ENCODE measurements around the gene PIANP. TPM values are rescaled to one million over a fixed set of nuclear protein-coding genes. Genes with fewer than 3 reads are reported as not detected.

The PIANP gene
- total RNA-seq, 2 donors from 2014 or later, result 3.1 TPM; not detected in 1

DNA sequence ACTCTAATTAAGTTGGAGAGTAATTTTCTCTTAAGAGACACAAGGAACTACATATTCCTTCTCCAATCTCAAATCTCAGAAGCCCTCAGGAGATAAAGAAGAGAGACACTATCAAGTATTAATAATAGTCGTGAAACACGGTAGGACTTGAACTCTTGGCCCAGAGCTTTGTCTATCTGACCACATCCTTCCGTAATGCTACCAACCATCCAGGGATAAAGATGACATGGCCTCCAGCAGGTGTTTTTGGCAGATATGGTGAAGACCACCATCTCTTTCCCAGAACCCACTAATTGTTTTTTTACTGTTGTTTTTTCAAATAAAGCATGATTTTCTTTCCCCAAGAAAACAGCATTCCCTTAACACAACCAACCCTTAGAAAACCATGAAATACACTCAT is 14.8 kb downstream of the PIANP start:
- Histone ChIP-seq H3K27ac (no peak overlapping the region), H3K36me3 (peaks cover 0 to 3% of the 10 kb centered on the region in 2 donors), H3K27me3 (replicated peaks; ENCODE audit: insufficient read depth) (no peaks in the 10 kb centered on the region), H3K4me1 (replicated peaks) (no peaks in the 10 kb centered on the region), H3K9me3 (no peaks in the 10 kb centered on the region), H3K4me3 (no peak overlapping the region)
- WGBS, result 77% methylated on average over 3 of the region's 3 CpGs
- intact Hi-C loops (cut with DNase I), result loop anchor here (5.0 kb wide), 1 partner anchor 69 kb away; no protein-coding TSS in a partner anchor
- TF ChIP-seq CTCF (IDR thresholded peaks at IDR 0.05) (no peak), POLR2A (IDR thresholded peaks at IDR 0.05) (no peak), POLR2AphosphoS5 (IDR thresholded peaks at IDR 0.05) (no peak)
- no peak for DNase-seq (ENCODE audit: low spot score)

GRCh38 chr12:6684609-6685008 is 16.0 kb downstream of the PIANP start:
- peaks cover 3 to 4% of the 10 kb centered on the region in 2 donors for H3K36me3 ChIP-seq
- no peak for DNase-seq (ENCODE audit: low spot score)
- 56% methylated on average over 6 of the region's 6 CpGs for WGBS
- intact Hi-C loops (cut with DNase I), result loop anchor here (5.0 kb wide), 1 partner anchor 67 kb away; no protein-coding TSS in a partner anchor
- no peaks in the 10 kb centered on the region for H3K27me3 ChIP-seq (replicated peaks; ENCODE audit: insufficient read depth)
- no peaks in the 10 kb centered on the region for H3K4me1 ChIP-seq (replicated peaks)
- no peak for TF ChIP-seq POLR2AphosphoS5 (IDR thresholded peaks at IDR 0.05)
- TF ChIP-seq CTCF (IDR thresholded peaks at IDR 0.05), result peak in 1 of 4 experiments; percentile 3
- H3K4me3 ChIP-seq, result no peak overlapping the region
- no peak overlapping the region for H3K27ac ChIP-seq
- H3K9me3 ChIP-seq, result no peaks in the 10 kb centered on the region

DNA sequence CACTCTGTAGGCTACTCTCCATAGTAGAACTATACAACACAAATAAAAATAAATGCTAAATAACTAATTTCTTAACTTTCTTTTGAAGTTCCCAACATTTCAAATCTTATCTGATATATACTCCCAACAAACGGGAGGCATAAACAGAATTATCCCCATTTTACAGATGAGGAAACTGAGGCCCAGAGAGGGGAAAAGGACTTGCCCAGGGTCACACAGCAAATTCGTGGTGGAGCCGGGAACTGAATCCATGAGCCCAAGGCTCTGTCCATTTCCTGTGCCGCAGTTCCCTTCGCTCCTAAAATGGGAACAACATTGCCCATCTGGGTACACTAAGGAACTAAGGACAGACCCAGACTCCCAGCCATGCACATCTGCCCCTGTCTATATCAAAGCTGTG is 23.7 kb downstream of the PIANP start:
- intact Hi-C loops (cut with DNase I), result no loop called here

DNA sequence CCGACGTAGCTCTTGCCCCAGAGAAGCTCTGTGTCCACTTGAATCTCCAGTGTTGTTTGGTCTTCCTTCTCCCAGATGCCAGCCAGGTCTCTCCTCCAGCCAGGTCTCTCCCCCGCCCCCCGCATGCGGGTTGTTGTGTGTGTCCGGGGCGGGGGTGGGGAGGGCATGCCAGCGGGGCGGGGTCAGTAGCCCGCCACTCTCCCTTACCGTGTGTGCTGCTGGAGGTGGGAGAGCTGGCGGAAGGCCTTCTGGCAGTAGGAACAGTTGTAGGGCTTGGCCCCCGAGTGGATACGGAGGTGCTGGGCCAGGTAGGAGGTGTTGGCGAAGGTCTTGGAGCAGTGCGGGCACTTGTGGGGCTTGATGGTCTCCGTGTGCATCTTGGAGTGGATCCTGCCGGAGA is 28.5 kb downstream of the PIANP start:
- Histone ChIP-seq H3K4me3 (no peak overlapping the region), H3K27me3 (replicated peaks; ENCODE audit: insufficient read depth) (no peaks in the 10 kb centered on the region), H3K4me1 (replicated peaks) (no peaks in the 10 kb centered on the region), H3K9me3 (no peaks in the 10 kb centered on the region), H3K27ac (no peak overlapping the region), H3K36me3 (peaks cover 27 to 34% of the 10 kb centered on the region in 2 donors)
- intact Hi-C loops (cut with DNase I), result no loop called here
- DNase-seq (ENCODE audit: low spot score), result no peak
- TF ChIP-seq CTCF (IDR thresholded peaks at IDR 0.05) (no peak), POLR2AphosphoS5 (IDR thresholded peaks at IDR 0.05) (no peak), POLR2A (IDR thresholded peaks at IDR 0.05) (no peak)
- WGBS, result 87% methylated on average over 18 of the region's 18 CpGs

More for the DNA sequence above, 23.7 kb downstream of the PIANP start:
- DNase-seq (ENCODE audit: low spot score), result no peak
- Histone ChIP-seq H3K36me3 (peaks cover 12 to 23% of the 10 kb centered on the region in 2 donors), H3K9me3 (no peaks in the 10 kb centered on the region), H3K4me1 (replicated peaks) (no peaks in the 10 kb centered on the region), H3K27ac (no peak overlapping the region), H3K27me3 (replicated peaks; ENCODE audit: insufficient read depth) (no peaks in the 10 kb centered on the region), H3K4me3 (no peak overlapping the region)
- no peak for TF ChIP-seq POLR2AphosphoS5 (IDR thresholded peaks at IDR 0.05)
- TF ChIP-seq POLR2A (IDR thresholded peaks at IDR 0.05), result no peak
- no peak for TF ChIP-seq CTCF (IDR thresholded peaks at IDR 0.05)
- 90% methylated on average over 5 of the region's 5 CpGs for WGBS

DNA sequence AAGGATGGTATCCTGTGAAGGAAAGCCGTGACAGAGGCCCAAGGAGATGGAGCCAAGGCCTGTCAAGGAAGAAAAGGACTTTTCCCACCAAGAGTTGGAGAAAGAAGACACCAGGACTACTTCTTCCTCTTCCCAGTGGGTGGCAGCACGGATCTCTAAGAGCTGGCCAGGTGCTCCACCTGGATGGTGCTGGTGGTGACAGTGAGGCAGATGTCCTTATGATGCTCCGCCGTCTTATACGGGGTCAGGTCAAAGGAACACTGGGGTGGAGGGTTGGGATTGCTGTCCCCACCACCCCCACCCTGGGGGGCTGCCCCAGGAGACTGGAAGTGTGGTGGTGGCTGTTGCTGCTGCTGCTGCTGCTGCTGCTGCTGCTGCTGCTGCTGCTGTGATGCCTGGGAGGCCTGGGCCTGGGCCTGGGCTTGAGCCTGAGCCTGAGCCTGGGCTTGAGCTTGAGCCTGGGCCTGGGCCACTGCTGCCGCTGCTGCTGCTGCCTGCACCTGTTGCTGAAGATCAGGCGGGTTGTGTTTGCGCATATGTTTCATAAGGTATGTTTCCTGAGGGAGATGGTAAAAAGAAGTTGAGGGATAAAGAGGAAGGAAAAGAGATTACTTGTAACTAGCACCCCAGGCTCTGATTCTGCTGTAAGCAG is 32.9 kb downstream of the PIANP start:
- DNase-seq (ENCODE audit: low spot score), result no peak
- H3K4me1 ChIP-seq (replicated peaks), result no peaks in the 10 kb centered on the region
- no peak overlapping the region for H3K27ac ChIP-seq
- H3K4me3 ChIP-seq, result no peak overlapping the region
- H3K9me3 ChIP-seq, result no peaks in the 10 kb centered on the region
- intact Hi-C loops (cut with DNase I), result no loop called here
- TF ChIP-seq CTCF (IDR thresholded peaks at IDR 0.05) (no peak), POLR2A (IDR thresholded peaks at IDR 0.05) (no peak), POLR2AphosphoS5 (IDR thresholded peaks at IDR 0.05) (no peak)
- peaks cover 32 to 33% of the 10 kb centered on the region in 2 donors for H3K36me3 ChIP-seq
- H3K27me3 ChIP-seq (replicated peaks; ENCODE audit: insufficient read depth), result no peaks in the 10 kb centered on the region
- 81% methylated on average over 8 of the region's 8 CpGs for WGBS
